K562 (cell line): ENCODE measurements around the gene LDLRAD1.

Source experiments
- GTF2B ChIP-seq: IDR thresholded peaks from 2 replicates; pipeline ENCODE4 v1.6.1; 2011; ENCODE audit not compliant: insufficient read length; ENCODE audit errors: extremely low read depth
- JUN ChIP-seq, 2 experiments: sonication (generic) in 1 of 2; formaldehyde crosslinking in 1 of 2; IDR thresholded peaks; 2 replicates each; pipeline versions ENCODE4 v1.6.1 to v1.8.0; 2012 to 2022; ENCODE audit warnings: borderline replicate concordance in 2 of 2, mild to moderate bottlenecking in 2 of 2, improper control_type of control experiment in 1 of 2, low read depth in 1 of 2, low read length in 1 of 2, missing genetic modification reagents in 1 of 2

- TF ChIP-seq GTF2B (no peak), JUN (IDR thresholded peaks at IDR 0.05; ENCODE audit: borderline replicate concordance, low read depth, low read length) (no peak), JUN (CRISPR knock-in tag; IDR thresholded peaks at IDR 0.05; ENCODE audit: borderline replicate concordance) (no peak)
Observed at GRCh38 chr1:54002544-54003248, 15.3 kb downstream of the LDLRAD1 start.
